Measurements from ENCODE around the gene EVX2.

GRCh38 chr2:176076063-176076462 is 7.7 kb downstream of the EVX2 start:
- TF ChIP-seq CTCF (IDR thresholded peaks at IDR 0.05) (no peak), EZH2 (IDR thresholded peaks at IDR 0.05; ENCODE audit: borderline replicate concordance, insufficient read depth, low read depth, low read length, poor library complexity, severe bottlenecking) (no peak)
